ENCODE results near the gene RBFOX2. TPM values are rescaled to one million over a fixed set of nuclear protein-coding genes. Genes with fewer than 3 reads are reported as not detected.

RBFOX2 gene
- total RNA-seq, 1 experiment from 2014 or later: 24.2 TPM

DNA sequence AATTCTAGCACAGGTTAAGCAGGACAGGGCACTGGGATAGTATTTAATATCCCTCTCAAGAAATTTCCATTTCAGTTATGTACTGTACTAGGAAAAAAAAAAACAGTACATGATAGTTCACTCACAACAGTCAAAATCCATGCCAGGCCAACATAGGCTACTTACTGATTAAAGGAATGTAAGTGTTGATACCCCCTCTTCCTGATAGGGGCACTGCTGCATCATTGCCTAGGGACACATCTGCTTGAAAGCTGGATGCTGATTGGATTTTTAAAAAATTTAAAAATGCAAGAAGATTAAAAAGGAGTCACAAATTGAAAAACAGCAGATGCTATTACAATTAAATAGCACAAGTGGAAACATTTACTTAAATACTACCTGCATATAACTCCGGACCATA is 267.6 kb downstream of the RBFOX2 start:
- Histone ChIP-seq H3K9ac (ENCODE audit: low read length) (no peak overlapping the region), H3K4me2 (ENCODE audit: low read depth, low read length, poor library complexity, severe bottlenecking) (no peak overlapping the region), H3K79me2 (ENCODE audit: low read length) (no peaks in the 10 kb centered on the region), H3K9me2 (replicated peaks; ENCODE audit: insufficient read depth, low read length) (no peaks in the 10 kb centered on the region), H4K20me1 (ENCODE audit: insufficient read depth, low read depth, low read length) (no peaks in the 10 kb centered on the region), H3K4me3 (ENCODE audit: low read length) (no peak overlapping the region), H3K36me3 (ENCODE audit: insufficient read depth, low read length) (no peaks in the 10 kb centered on the region), H3K9me3 (ENCODE audit: low read length) (no peaks in the 10 kb centered on the region), H3K27me3 (ENCODE audit: low read length) (no peaks in the 10 kb centered on the region), H3K27ac (ENCODE audit: low read length) (no peak overlapping the region), H2AFZ (ENCODE audit: low read length) (no peak overlapping the region), H3K4me1 (ENCODE audit: low read length) (peaks cover 19% of the 10 kb centered on the region)
- DNase-seq: peak; percentile 61

DNA sequence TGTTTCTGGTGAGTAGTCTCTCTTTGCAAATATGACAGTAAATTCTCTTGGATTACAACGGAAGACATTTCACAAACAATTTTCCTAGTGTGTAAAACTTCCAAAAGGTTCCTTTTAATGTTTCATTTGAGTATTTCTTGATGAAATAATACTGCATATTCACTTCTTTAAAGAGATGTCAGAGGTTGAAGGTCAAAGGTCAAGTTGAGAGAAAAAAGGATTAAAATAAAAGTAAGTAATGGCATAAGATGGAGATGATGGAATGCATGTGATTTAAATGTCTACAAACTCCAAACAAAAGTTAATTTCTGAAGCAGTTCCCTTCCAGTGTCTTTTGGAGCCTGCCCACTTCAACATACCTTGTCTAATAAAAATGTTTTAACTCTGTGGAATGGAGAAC is 270.2 kb downstream of the RBFOX2 start:
- no peaks in the 10 kb centered on the region for H3K79me2 ChIP-seq (ENCODE audit: low read length)
- no peak overlapping the region for H3K27ac ChIP-seq (ENCODE audit: low read length)
- H3K9me2 ChIP-seq (replicated peaks; ENCODE audit: insufficient read depth, low read length): no peaks in the 10 kb centered on the region
- H3K9ac ChIP-seq (ENCODE audit: low read length): no peak overlapping the region
- no peak overlapping the region for H3K4me3 ChIP-seq (ENCODE audit: low read length)
- no peaks in the 10 kb centered on the region for H4K20me1 ChIP-seq (ENCODE audit: insufficient read depth, low read depth, low read length)
- no peaks in the 10 kb centered on the region for H3K9me3 ChIP-seq (ENCODE audit: low read length)
- H3K4me1 ChIP-seq (ENCODE audit: low read length): peaks cover 36% of the 10 kb centered on the region
- no peaks in the 10 kb centered on the region for H3K27me3 ChIP-seq (ENCODE audit: low read length)
- H2AFZ ChIP-seq (ENCODE audit: low read length): no peak overlapping the region
- no peak overlapping the region for H3K4me2 ChIP-seq (ENCODE audit: low read depth, low read length, poor library complexity, severe bottlenecking)
- no peak for DNase-seq
- H3K36me3 ChIP-seq (ENCODE audit: insufficient read depth, low read length): no peaks in the 10 kb centered on the region

DNA sequence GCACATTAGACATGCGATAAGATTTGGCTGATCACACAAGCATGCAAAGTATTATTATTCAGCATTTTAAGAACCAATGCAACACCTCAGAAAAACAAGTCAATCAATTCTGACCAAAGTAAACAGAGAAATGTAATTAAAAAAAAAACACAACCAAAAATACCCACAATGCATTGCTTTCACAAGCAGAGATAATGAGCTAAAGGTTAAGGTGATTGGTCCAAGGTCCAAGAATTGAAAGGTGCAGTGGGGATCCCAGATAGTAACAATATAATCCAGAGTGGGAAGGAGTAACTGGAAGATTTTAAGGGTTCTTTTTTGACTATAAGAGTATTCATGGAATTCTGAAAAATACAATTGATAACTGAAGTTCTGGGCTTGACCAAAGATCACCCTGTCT is 271.9 kb downstream of the RBFOX2 start:
- no peak overlapping the region for H3K9ac ChIP-seq (ENCODE audit: low read length)
- H3K4me2 ChIP-seq (ENCODE audit: low read depth, low read length, poor library complexity, severe bottlenecking): no peak overlapping the region
- H3K27ac ChIP-seq (ENCODE audit: low read length): no peak overlapping the region
- H2AFZ ChIP-seq (ENCODE audit: low read length): no peak overlapping the region
- no peaks in the 10 kb centered on the region for H4K20me1 ChIP-seq (ENCODE audit: insufficient read depth, low read depth, low read length)
- no peaks in the 10 kb centered on the region for H3K79me2 ChIP-seq (ENCODE audit: low read length)
- no peaks in the 10 kb centered on the region for H3K36me3 ChIP-seq (ENCODE audit: insufficient read depth, low read length)
- no peak for DNase-seq
- H3K4me1 ChIP-seq (ENCODE audit: low read length): peaks cover 53% of the 10 kb centered on the region
- H3K27me3 ChIP-seq (ENCODE audit: low read length): no peaks in the 10 kb centered on the region
- no peak overlapping the region for H3K4me3 ChIP-seq (ENCODE audit: low read length)
- H3K9me2 ChIP-seq (replicated peaks; ENCODE audit: insufficient read depth, low read length): no peaks in the 10 kb centered on the region
- H3K9me3 ChIP-seq (ENCODE audit: low read length): no peaks in the 10 kb centered on the region

DNA sequence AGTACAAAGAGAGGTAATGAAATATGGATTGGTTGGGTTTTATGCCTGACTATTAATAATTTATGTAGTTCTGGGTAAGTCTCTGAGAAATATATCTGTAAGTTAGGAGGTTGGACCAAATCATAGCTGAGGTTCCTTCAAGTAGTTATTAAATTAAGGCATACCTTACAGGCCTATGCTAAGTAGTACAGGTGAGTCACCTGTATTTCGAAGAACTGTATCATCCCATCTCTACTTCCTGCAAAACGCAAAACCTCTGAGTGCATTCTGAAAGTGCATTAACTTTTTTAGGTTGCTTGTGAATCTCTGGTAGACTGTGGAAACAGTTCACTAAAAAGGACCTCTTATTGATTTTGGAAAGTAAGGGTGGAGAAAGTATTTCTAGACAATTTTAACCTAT is 273.9 kb downstream of the RBFOX2 start:
- Histone ChIP-seq H3K27me3 (ENCODE audit: low read length) (no peaks in the 10 kb centered on the region), H3K9me3 (ENCODE audit: low read length) (no peaks in the 10 kb centered on the region), H3K9me2 (replicated peaks; ENCODE audit: insufficient read depth, low read length) (no peaks in the 10 kb centered on the region), H3K9ac (ENCODE audit: low read length) (no peak overlapping the region), H3K79me2 (ENCODE audit: low read length) (no peaks in the 10 kb centered on the region), H4K20me1 (ENCODE audit: insufficient read depth, low read depth, low read length) (no peaks in the 10 kb centered on the region), H2AFZ (ENCODE audit: low read length) (no peak overlapping the region), H3K36me3 (ENCODE audit: insufficient read depth, low read length) (no peaks in the 10 kb centered on the region), H3K27ac (ENCODE audit: low read length) (peak overlapping the region; percentile 45; the same call in 1 of the 2 replicates), H3K4me1 (ENCODE audit: low read length) (peaks cover 72% of the 10 kb centered on the region), H3K4me2 (ENCODE audit: low read depth, low read length, poor library complexity, severe bottlenecking) (no peak overlapping the region), H3K4me3 (ENCODE audit: low read length) (no peak overlapping the region)
- no peak for DNase-seq

DNA sequence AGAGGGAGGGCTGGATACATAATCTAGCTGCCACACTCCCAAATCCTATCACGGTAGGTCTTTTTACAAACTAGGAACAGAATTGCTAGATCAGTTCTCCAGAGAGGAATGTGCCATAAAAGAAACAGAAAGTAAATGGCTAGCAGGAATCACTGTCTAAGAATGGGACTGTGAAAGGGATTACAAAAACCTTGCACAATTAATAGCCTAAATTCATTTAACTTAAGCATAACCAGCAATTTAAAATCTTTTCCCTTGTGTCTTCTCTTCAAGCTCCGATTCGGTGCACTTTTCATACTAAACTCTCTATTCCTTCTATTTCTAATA is 275.8 kb downstream of the RBFOX2 start:
- peak overlapping the region; percentile 48 for H3K4me3 ChIP-seq (ENCODE audit: low read length)
- H3K9ac ChIP-seq (ENCODE audit: low read length): peak overlapping the region; percentile 46
- H3K27me3 ChIP-seq (ENCODE audit: low read length): no peaks in the 10 kb centered on the region
- H3K4me2 ChIP-seq (ENCODE audit: low read depth, low read length, poor library complexity, severe bottlenecking): peak overlapping the region; percentile 75
- no peaks in the 10 kb centered on the region for H3K9me3 ChIP-seq (ENCODE audit: low read length)
- H3K9me2 ChIP-seq (replicated peaks; ENCODE audit: insufficient read depth, low read length): no peaks in the 10 kb centered on the region
- peak overlapping the region; percentile 96 for H3K27ac ChIP-seq (ENCODE audit: low read length)
- H3K36me3 ChIP-seq (ENCODE audit: insufficient read depth, low read length): no peaks in the 10 kb centered on the region
- no peaks in the 10 kb centered on the region for H3K79me2 ChIP-seq (ENCODE audit: low read length)
- peak overlapping the region; percentile 54; the same call in 1 of the 2 replicates for H2AFZ ChIP-seq (ENCODE audit: low read length)
- H3K4me1 ChIP-seq (ENCODE audit: low read length): peaks cover 81% of the 10 kb centered on the region
- no peaks in the 10 kb centered on the region for H4K20me1 ChIP-seq (ENCODE audit: insufficient read depth, low read depth, low read length)
- no peak for DNase-seq

DNA sequence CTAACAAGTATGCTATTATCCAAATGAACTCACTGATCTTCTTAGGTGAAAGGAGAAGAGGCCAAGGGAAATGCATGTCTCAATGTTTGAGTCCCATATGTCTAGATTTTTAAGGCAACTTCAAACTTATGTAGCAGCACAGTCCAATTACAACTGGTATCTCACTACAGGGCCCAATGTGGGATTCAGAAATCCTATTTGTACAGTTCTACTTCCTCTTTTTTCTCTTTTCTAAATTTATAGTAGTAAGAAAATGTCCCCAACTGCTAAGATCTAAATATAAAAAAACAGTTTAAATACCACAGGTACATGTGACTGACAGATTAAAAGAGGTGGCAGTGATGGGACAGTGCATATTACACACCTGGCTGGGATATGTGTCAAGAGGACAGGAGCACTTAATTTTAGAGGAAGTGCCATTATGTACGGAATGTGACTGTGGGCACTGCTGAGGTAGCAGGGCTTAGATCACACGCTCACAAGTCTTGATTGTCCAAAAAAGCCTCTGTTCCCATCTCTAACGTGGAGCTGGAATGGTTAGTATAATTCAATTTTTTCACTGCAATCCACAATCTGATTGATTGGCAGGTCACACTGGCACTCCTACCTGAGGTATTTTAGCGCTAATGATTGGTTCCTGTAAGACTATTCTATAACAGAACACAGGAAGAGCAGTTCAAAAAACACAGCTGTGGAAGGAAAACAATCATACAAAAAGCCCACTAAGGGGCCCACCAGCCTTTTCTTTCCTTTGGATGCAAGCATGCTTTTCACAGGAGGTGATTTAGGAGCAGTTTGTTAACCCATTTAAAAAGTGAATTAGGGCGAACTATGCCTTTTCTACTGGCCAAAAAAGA is 276.4 kb downstream of the RBFOX2 start:
- Histone ChIP-seq H3K4me3 (ENCODE audit: low read length) (peak overlapping the region; percentile 48), H4K20me1 (ENCODE audit: insufficient read depth, low read depth, low read length) (no peaks in the 10 kb centered on the region), H3K9me2 (replicated peaks; ENCODE audit: insufficient read depth, low read length) (no peaks in the 10 kb centered on the region), H3K9me3 (ENCODE audit: low read length) (no peaks in the 10 kb centered on the region), H3K9ac (ENCODE audit: low read length) (peak overlapping the region; percentile 46), H2AFZ (ENCODE audit: low read length) (peak overlapping the region; percentile 54), H3K27ac (ENCODE audit: low read length) (peak overlapping the region; percentile 96), H3K4me1 (ENCODE audit: low read length) (peaks cover 83% of the 10 kb centered on the region), H3K36me3 (ENCODE audit: insufficient read depth, low read length) (no peaks in the 10 kb centered on the region), H3K79me2 (ENCODE audit: low read length) (no peaks in the 10 kb centered on the region), H3K4me2 (ENCODE audit: low read depth, low read length, poor library complexity, severe bottlenecking) (peak overlapping the region; percentile 75), H3K27me3 (ENCODE audit: low read length) (no peaks in the 10 kb centered on the region)
- peak; percentile 86 for DNase-seq

DNA sequence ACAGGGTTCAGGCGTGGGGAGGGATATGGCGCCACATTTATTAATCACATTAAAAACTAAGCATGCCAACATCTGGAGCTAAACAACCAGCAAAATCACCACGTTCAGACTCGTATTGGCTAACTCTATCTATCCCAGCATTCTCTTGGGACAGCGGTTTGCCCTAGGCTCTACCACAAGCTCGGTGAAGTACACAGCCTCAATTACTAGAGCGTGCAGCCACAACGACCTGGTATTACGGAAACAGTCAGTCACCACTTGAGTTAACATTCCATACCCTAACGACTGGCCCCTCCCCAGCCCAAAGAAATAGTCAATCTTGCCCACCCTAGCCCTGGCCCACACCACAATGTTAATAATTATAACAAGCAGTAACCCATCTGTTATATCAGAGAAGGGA is 278.8 kb downstream of the RBFOX2 start:
- peak overlapping the region; percentile 55 for H3K9ac ChIP-seq (ENCODE audit: low read length)
- H3K4me1 ChIP-seq (ENCODE audit: low read length): peaks cover 80% of the 10 kb centered on the region
- H3K4me3 ChIP-seq (ENCODE audit: low read length): peak overlapping the region; percentile 21
- no peaks in the 10 kb centered on the region for H3K27me3 ChIP-seq (ENCODE audit: low read length)
- H4K20me1 ChIP-seq (ENCODE audit: insufficient read depth, low read depth, low read length): no peaks in the 10 kb centered on the region
- peak overlapping the region; percentile 75 for H3K4me2 ChIP-seq (ENCODE audit: low read depth, low read length, poor library complexity, severe bottlenecking)
- peak overlapping the region; percentile 96 for H3K27ac ChIP-seq (ENCODE audit: low read length)
- H3K79me2 ChIP-seq (ENCODE audit: low read length): no peaks in the 10 kb centered on the region
- no peaks in the 10 kb centered on the region for H3K9me2 ChIP-seq (replicated peaks; ENCODE audit: insufficient read depth, low read length)
- no peaks in the 10 kb centered on the region for H3K9me3 ChIP-seq (ENCODE audit: low read length)
- H2AFZ ChIP-seq (ENCODE audit: low read length): no peak overlapping the region
- no peaks in the 10 kb centered on the region for H3K36me3 ChIP-seq (ENCODE audit: insufficient read depth, low read length)
- DNase-seq: peak; percentile 94

DNA sequence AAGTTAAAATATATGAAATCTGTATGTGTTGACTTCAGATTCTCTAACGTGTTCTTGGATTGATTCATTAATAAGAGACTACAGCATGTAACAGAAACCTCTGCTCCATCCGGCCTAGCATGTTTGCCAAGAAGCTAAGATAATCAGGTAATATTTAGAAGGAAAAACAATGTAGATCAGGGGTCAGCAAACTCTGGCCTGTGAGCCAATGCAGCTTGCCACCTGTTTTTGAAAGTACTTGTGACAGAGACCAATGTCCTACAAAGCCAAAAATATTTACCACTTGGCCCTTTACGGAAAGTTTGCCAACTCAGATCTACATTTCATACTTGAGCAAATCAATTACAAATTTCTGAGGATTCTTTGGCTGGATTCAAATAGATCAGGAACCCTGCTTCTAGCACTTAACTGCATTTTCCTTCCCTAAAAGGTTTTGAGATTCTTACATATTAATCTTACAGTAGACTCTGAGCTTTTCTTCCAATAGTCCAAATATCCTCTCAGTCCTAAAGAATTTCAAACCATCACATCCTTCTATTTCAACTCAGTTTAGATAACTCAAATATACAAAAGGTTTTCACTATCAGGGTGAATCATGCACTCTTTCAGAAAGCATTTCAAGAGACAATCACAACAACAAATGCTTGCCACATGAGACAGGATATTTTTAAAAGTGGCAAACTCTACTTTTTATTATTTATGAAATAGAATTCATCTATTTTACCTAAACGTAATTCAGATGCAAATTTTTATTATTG is 281.5 kb downstream of the RBFOX2 start:
- Histone ChIP-seq H3K79me2 (ENCODE audit: low read length) (no peaks in the 10 kb centered on the region), H3K9me3 (ENCODE audit: low read length) (no peaks in the 10 kb centered on the region), H3K36me3 (ENCODE audit: insufficient read depth, low read length) (no peaks in the 10 kb centered on the region), H3K27ac (ENCODE audit: low read length) (peak overlapping the region; percentile 96; the same call in 1 of the 2 replicates), H4K20me1 (ENCODE audit: insufficient read depth, low read depth, low read length) (no peaks in the 10 kb centered on the region), H3K4me2 (ENCODE audit: low read depth, low read length, poor library complexity, severe bottlenecking) (no peak overlapping the region), H3K4me3 (ENCODE audit: low read length) (no peak overlapping the region), H3K27me3 (ENCODE audit: low read length) (no peaks in the 10 kb centered on the region), H3K9me2 (replicated peaks; ENCODE audit: insufficient read depth, low read length) (no peaks in the 10 kb centered on the region), H2AFZ (ENCODE audit: low read length) (no peak overlapping the region), H3K4me1 (ENCODE audit: low read length) (peaks cover 72% of the 10 kb centered on the region), H3K9ac (ENCODE audit: low read length) (no peak overlapping the region)
- no peak for DNase-seq

Measured in Karpas-422 (cell line).